MM.1S (cell line): ENCODE results near the gene SULT1C4.

ENCODE experiments used
- CTCF ChIP-seq: fragments of 300-600 bp; sonication (generic); IDR thresholded peaks from 2 replicates; pipeline ENCODE4 v1.5.1; 2016; ENCODE audit warnings: antibody characterized with exemption, low read length, mixed read lengths
- EZH2phosphoT487 ChIP-seq: fragments of 300-600 bp; sonication (generic); IDR thresholded peaks from 2 replicates; pipeline ENCODE4 v1.6.1; 2018; ENCODE audit warnings: antibody characterized with exemption, low read length

GRCh38 chr2:108404784-108405397 lies 27.1 kb downstream of the SULT1C4 start:
- no peak for TF ChIP-seq CTCF
- no peak for TF ChIP-seq EZH2phosphoT487
